ENCODE measurements around the gene UIMC1. TPM values are rescaled to one million over a fixed set of nuclear protein-coding genes. Genes with fewer than 3 reads are reported as not detected.

Gene UIMC1
- total and polyA plus RNA-seq, 12 donors = 11.2 to 58.1 (median 35.9) TPM

GRCh38 chr5:177027665-177028064, 21.1 kb upstream of the UIMC1 start:
- TF ChIP-seq POLR2A (IDR thresholded peaks at IDR 0.05) (no peak), CTCF (IDR thresholded peaks at IDR 0.05) (no peak)
- no peaks in the 10 kb centered on the region for H3K9me3 ChIP-seq (replicated peaks in 1 of 3)
- no peaks in the 10 kb centered on the region for H3K27me3 ChIP-seq
- H3K4me1 ChIP-seq (replicated peaks in 1 of 2) = peaks cover 0 to 19% of the 10 kb centered on the region in 2 donors
- 98 to 100% (median 98%) methylated on average over 2 of the region's 2 CpGs for WGBS, 4 donors
- H3K4me3 ChIP-seq = no peak overlapping the region
- intact Hi-C loops (cut with DNase I) = no loop called here
- H3K27ac ChIP-seq = no peak overlapping the region
- DNase-seq = no peak
- H3K36me3 ChIP-seq (replicated peaks in 1 of 2) = peaks cover 0 to 8% of the 10 kb centered on the region in 2 donors

- 85 to 90% (median 88%) methylated on average over 3 of the region's 3 CpGs for WGBS, 4 donors
- H3K27me3 ChIP-seq = no peaks in the 10 kb centered on the region
- H3K36me3 ChIP-seq (replicated peaks in 1 of 2) = peaks cover 0 to 8% of the 10 kb centered on the region in 2 donors
- peaks cover 5 to 27% of the 10 kb centered on the region in 2 donors for H3K4me1 ChIP-seq (replicated peaks in 1 of 2)
- DNase-seq = no peak
- TF ChIP-seq CTCF (IDR thresholded peaks at IDR 0.05) = no peak
- TF ChIP-seq POLR2A (IDR thresholded peaks at IDR 0.05) = no peak
- H3K4me3 ChIP-seq = no peak overlapping the region
- no peaks in the 10 kb centered on the region for H3K9me3 ChIP-seq (replicated peaks in 1 of 3)
- no peak overlapping the region for H3K27ac ChIP-seq
- intact Hi-C loops (cut with DNase I) = no loop called here
Measured at GRCh38 chr5:177025101-177025601, 18.6 kb upstream of the UIMC1 start.

- H3K4me1 ChIP-seq (replicated peaks in 1 of 2) = peaks cover 5 to 27% of the 10 kb centered on the region in 2 donors
- DNase-seq = no peak
- TF ChIP-seq CTCF (IDR thresholded peaks at IDR 0.05) (no peak), POLR2A (IDR thresholded peaks at IDR 0.05) (no peak)
- H3K9me3 ChIP-seq (replicated peaks in 1 of 3) = no peaks in the 10 kb centered on the region
- H3K36me3 ChIP-seq (replicated peaks in 1 of 2) = peaks cover 0 to 7% of the 10 kb centered on the region in 2 donors
- peak overlapping the region in 1 of 5 donors; percentile 1 for H3K27ac ChIP-seq
- intact Hi-C loops (cut with DNase I) = no loop called here
- H3K27me3 ChIP-seq = no peaks in the 10 kb centered on the region
- no peak overlapping the region for H3K4me3 ChIP-seq
- 87 to 100% (median 93%) methylated on average over 1 of the region's 1 CpG for WGBS, 4 donors
Measured at GRCh38 chr5:177024559-177024958, 18.0 kb upstream of the UIMC1 start.

GRCh38 chr5:177023303-177023664, 16.7 kb upstream of the UIMC1 start:
- Histone ChIP-seq H3K4me1 (replicated peaks in 1 of 2) (peaks cover 5 to 27% of the 10 kb centered on the region in 2 donors), H3K36me3 (replicated peaks in 1 of 2) (peaks cover 0 to 4% of the 10 kb centered on the region in 2 donors), H3K4me3 (peak overlapping the region in 3 of 4 donors; percentile 57 to 89 (median 76)), H3K27me3 (no peaks in the 10 kb centered on the region), H3K27ac (peak overlapping the region in 4 of 5 donors; percentile 66 to 90 (median 78)), H3K9me3 (replicated peaks in 1 of 3) (no peaks in the 10 kb centered on the region)
- intact Hi-C loops (cut with DNase I) = no loop called here
- 17 to 28% (median 24%) methylated on average over 6 of the region's 6 CpGs for whole genome bisulfite sequencing, 4 donors
- no peak for TF ChIP-seq CTCF (IDR thresholded peaks at IDR 0.05)
- TF ChIP-seq POLR2A (IDR thresholded peaks at IDR 0.05) = no peak
- DNase-seq = peak in 1 of 7 donors; percentile 18

All from adrenal gland (tissue), 12 donors.